Activated CD4-positive, alpha-beta T cell treated with anti-CD3 and anti-CD28 coated beads, Interleukin-2, amount 50 U/mL, for 4 hours (primary cell): ENCODE measurements around the gene JAK1.
"Not testable (repeated sequence)": the region's sequence is repeated elsewhere in the genome, so short reads cannot be mapped to it uniquely, and the experiment has no call there.

ENCODE experiments used
- DNase-seq, 2 experiments: peaks; one replicate each; pipeline ENCODE4 v3.0.0-alpha.2; 2020

Gene JAK1

DNA sequence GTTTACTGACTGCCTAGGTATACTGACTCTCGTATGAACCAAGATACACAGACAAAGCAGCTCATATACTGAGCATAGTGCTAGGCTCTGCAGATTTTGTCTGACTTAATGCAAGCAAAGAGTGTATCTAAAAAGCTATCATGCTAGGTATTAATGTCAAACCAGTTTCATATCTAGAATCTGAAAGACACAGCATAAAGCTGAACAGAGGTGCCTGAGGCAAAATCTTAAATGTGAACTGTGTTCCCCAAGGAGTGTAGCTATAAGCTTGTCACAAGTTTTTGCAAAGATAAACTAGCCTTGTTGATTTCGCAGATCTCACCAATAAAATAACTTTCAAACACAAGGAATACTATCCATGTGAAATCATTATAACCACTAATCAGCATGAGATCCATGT, 18.1 kb downstream of the JAK1 start:
- DNase-seq, result no peak

DNA sequence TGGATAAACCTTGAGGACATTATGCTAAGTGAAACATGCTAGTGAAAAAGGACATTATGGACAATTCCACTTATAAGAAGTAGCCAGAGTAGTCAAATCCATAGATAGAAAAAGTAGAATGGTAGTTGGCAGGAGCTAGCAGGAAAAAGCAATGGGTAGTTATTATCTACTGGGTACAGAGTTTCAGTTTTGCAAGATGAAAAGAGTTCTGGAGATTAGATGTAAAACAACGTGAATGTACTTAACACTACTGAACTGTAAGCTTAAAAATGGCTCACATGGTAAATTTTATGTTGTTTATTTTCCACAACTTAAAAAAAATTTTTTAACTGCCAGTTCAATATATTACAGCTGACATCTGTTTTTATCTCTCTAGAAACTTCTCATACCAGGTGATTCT, 19.4 kb downstream of the JAK1 start:
- no peak for DNase-seq

GRCh38 chr1:64944913-64945312, 21.4 kb downstream of the JAK1 start:
- DNase-seq, result no peak

GRCh38 chr1:64942675-64943074, 23.7 kb downstream of the JAK1 start:
- no peak for DNase-seq

DNA sequence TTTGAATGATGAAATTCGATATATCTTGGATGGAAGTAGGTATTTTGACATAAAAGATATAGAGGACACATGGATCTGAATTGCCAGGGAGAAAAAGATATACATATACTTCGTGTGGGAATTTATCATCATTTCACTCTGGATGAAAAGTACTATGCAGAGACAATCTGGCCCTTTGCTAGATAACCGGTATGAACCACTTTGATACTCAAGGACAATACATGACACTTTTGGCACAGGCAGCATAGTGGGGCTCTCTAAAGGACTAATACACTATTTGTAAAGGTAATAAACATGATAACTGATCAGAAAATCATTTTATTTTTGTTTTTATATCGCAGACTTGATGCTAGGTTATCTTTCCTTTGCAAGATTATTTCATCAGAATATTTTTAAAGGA, 24.2 kb downstream of the JAK1 start:
- no peak for DNase-seq

DNA sequence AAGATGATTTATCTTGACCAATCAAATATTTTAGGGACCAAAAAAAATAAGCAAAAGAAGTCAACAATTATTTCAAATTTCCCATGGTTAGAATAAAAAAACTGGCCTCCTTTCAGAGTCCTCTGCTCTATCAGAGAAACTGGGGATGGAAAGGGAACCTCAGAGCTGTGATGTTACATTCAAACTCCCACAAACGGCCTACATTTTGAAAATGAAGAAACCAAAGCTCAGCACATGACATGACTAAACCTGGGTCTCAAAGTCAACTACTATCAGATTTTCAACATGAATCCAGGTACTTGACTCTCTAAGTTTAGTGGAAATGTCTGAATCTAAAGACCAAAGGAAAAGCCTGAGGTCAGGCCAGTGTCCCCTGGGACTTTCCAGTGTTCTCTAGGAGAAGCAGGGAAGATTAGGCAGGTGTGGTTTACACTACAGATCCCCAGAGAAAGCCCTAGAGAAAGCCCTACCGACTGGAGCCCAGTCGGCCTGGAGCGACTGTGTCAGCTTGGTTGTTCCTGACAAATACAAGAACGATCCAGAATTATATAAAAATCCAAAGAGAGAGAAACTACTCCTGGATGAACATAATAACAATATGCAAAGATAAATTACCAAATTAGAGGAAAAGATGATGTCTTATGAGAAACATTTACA, 24.8 kb downstream of the JAK1 start:
- DNase-seq, result no peak

GRCh38 chr1:64940025-64940424, 26.3 kb downstream of the JAK1 start:
- DNase-seq, result no peak

DNA sequence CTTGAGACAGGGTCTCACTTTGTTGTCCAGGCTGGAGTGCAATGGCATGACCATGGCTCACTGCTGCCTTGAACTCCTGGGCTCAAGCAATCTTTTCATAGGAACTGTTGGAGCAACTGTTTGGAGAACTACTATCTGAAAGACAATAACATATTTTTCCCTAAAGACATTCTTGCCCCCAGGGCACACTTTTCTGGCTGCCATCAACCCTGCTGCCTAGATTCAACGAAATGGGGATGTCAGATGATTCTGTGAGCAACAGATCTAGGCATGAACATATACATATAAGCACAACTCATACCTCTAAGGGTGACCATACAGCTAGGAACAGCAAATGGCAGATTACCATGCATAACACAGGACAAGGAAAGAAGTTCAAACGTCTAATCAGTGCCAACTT, 27.4 kb downstream of the JAK1 start:
- DNase-seq, result no peak

GRCh38 chr1:64936956-64937355, 29.4 kb downstream of the JAK1 start:
- DNase-seq, result no peak

- no peak for DNase-seq
Measured at GRCh38 chr1:64935551-64936155, 30.7 kb downstream of the JAK1 start.

GRCh38 chr1:64934878-64935275, 31.5 kb downstream of the JAK1 start:
- no peak for DNase-seq

DNA sequence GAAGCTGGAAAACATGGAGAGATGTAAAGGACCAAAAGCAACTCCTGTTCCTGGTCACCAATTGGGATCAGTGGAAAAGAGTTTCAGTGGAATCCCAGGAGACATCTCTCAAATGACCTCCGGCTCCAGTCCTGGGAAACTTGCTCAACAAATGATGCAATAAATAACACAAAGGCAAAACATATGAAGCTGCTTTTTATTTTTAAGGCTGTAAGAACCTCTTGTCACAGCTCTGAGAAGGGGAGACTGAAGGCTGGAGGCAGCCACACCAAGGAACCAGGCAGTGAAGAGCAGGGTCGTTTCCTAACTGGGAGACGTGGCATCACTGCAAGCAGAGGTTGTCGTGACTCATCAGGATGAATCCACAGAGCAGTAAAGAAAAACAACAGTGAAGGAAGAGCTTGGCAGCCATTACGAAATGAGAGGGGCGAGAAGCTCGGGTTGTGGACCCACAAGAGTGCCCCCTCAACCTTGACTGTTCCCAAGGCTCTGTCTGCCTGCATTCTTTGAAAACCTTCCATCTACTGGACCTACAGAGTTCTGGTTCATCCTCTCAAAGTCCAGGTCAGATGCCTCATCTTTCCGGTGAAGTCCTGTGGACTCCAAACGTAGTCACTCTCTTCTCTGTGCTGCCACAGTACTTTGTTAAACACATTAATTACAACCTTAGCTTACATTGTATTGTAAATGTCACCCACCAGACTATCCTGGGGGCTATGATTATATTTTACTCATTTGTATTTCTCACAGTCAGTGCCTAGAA, 32.1 kb downstream of the JAK1 start:
- DNase-seq, result no peak

- DNase-seq, result no peak
Measured at GRCh38 chr1:64933296-64934070, 32.9 kb downstream of the JAK1 start.

GRCh38 chr1:64932962-64933295, 33.4 kb downstream of the JAK1 start:
- DNase-seq, result no peak

DNA sequence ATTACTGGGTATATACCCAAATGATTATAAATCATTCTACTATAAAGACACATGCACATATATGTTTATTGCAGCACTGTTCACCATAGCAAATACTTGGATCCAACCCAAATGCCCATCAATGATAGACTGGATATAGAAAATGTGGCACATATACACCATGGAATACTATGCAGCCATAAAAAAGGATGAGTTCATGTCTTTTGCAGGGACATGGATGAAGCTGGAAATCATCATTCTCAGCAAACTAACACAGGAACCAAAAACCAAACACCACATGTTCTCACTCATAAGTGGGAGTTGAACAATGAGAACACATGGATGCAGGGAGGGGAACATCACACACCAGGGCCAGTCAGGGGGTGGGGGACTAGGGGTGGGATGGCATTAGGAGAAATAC, 35.7 kb downstream of the JAK1 start:
- DNase-seq, result not testable (repeated sequence)

DNA sequence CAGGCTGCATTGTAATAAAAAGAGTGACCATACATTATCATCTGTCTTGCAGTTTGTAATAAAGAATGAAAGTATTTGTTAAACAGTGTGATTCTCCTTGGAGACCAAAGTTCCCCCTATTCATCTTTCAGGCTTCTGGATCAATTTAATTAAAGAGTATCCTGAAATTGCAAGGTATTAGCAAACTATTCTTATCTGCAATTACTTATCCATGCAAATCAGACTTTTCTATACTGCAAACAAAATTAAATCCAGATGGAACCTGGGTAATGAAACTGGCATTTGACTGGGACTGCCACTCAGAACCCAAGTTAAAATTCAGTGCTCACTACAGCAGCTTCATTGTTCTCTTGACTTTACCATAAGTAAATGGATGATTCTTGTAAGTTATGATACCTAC, 37.1 kb downstream of the JAK1 start:
- DNase-seq, result no peak

GRCh38 chr1:64928325-64928724, 38.0 kb downstream of the JAK1 start:
- DNase-seq, result no peak

- no peak for DNase-seq
Measured at GRCh38 chr1:64925594-64925993, 40.8 kb downstream of the JAK1 start.

DNA sequence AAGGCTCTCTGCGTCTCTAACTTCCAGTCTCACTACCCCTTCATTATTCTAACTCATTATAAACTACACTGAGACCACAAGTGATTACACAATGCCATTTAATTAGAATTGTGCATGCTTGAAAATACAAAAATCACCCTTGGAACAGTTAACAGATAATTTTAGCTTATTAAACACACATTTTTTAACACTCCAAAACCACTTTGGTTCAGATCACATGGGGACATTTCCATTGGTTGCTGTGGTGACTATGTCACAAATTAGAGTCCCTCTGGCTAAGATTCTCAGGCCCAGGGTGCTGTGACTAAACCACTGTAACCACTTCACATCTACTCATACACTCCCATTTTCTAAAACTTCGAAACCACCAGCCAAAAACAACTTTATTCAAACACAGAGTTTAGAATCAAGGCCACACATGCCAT, 43.0 kb downstream of the JAK1 start:
- no peak for DNase-seq

GRCh38 chr1:64922336-64922735, 44.0 kb downstream of the JAK1 start:
- DNase-seq, result no peak

GRCh38 chr1:64921771-64922170, 44.6 kb downstream of the JAK1 start:
- DNase-seq, result no peak

DNA sequence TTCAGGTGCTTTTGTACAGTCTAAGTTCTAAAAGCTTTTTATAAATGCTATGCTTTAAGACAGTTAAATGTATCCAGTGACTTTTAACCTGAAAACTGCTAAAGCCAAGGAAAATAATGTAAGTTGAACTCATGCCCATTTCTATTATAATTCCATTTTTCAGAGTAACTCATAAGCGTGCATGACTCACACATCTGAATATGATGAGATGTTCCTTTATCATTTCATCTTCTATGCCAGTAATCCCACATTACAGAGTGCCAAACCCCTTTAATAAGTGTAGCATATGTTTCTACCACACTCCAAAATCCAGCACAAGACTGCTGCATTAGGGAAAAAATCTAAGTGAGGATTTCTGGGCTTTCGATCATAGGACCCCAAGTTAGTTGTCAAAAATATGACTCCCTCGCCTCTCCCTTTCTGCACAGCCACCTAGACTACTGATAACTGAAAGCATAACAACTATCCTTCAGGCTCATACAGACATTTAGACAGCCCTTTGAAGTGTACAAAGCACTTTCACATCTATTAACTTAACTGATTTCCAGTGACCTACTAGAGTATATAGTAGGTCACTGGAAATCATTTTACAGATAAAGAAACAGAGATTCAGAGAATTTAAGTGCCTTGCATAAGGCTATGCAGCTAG, 45.3 kb downstream of the JAK1 start:
- no peak for DNase-seq

GRCh38 chr1:64919120-64919519, 47.2 kb downstream of the JAK1 start:
- not testable (repeated sequence) for DNase-seq
